Esophagus squamous epithelium (tissue), 4 donors: Measurements from ENCODE around the gene LACC1.

Experiments
- CTCF ChIP-seq, 6 experiments: fragments of 450-650 bp in 4 of 6; fragments of 200-600 bp in 2 of 6; sonication (generic) in 2 of 6; IDR thresholded peaks; one replicate each; pipeline ENCODE4 v1.5.1; 2016 to 2019; ENCODE audit warnings: antibody characterized with exemption in 6 of 6, mild to moderate bottlenecking in 4 of 6, moderate library complexity in 4 of 6
- POLR2A ChIP-seq, 4 donors: fragments of 450-650 bp; IDR thresholded peaks; one replicate each; pipeline ENCODE4 v1.6.1; 2017; ENCODE audit warnings: antibody characterized with exemption in 4 of 4, mild to moderate bottlenecking in 4 of 4, moderate library complexity in 3 of 4

DNA sequence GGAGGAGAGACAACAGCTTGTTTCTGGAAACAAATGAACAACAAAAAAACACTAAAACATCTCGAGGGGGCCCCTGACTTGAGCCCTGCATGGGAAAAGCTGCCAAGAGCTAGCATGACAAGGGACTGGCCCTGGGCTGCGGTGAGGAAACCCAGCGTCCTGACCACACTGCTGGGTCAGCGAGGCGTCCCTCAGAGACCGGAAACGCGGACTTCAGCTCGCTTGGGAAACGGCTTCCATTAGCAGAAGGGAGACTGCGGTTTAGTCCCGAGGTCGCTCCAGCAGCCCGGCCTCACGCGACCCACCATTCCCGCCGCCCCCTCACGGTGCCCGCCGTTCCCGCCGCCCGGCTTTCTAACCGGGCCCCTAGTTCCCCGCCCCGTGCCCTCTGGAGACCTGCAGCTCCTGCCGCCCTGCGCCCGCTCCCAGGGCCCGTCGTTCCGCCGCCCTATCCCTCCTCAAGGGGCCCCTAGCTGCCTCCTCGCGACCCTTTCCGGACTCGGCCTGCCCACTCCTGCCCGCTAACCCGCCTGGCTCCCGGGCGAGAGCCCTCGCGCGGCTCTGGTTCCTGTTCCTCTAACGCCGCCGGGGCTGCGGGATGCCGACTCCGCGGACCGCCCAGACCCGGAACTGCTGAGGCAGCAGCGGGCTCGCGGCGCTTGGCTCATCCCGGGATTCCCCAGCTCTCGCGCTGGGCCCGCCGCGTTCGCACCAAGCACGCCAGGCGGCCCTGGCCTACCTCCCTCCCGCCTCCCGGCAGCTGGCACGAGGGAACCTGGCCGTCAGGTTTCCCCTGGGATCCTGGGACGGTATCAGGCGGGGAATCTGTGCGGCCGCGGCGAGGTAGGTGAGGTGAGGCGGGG is 581 bp upstream of the LACC1 start, which contains the start of gene CCDC122:
- peak in 2 of 4 donors; percentile 80 to 88 for TF ChIP-seq POLR2A (IDR thresholded peaks at IDR 0.05)
- TF ChIP-seq CTCF (IDR thresholded peaks at IDR 0.05) = peak in 1 of 6 experiments; percentile 12
